GM12892 (cell line): Measurements from ENCODE around the gene MPC1.
"Not testable (repeated sequence)": the region's sequence is repeated elsewhere in the genome, so short reads cannot be mapped to it uniquely, and the experiment has no call there.

Source experiments
- POLR2A ChIP-seq: IDR thresholded peaks from 2 replicates; pipeline ENCODE4 v1.6.1; 2011; ENCODE audit warnings: low read depth, low read length, control low read depth
- POLR2AphosphoS5 ChIP-seq: IDR thresholded peaks from 2 replicates; pipeline ENCODE4 v1.6.1; 2011; ENCODE audit warnings: low read depth, low read length, control low read depth

DNA sequence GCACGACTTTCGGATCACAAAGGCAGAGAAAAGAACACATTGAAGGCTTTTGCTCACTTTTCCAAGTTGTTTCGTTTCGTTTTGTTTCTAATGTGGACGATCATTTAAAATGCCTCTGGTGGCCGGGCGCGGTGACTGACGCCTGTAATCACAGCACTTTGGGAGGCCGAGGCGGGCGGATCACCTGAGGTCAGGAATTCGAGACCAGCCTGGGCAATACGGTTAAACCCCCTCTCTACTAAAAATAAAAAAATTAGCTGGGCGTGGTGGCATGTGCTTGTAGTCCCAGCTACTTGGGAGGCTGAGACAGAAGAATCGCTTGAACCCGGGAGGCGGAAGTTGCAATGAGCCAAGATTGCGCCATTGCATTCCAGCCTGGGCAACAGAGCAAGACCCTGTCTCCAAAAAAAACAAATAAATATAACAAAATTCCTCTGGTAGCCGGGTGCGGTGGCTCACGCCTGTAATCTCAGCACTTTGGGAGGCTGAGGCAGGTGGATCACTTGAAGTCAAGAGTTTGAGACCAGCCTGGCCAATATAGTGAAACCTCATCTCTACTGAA is 1.1 kb upstream of the MPC1 start:
- not testable (repeated sequence) for TF ChIP-seq POLR2A, POLR2AphosphoS5
